ENCODE measurements around the gene MICU1.

DNA sequence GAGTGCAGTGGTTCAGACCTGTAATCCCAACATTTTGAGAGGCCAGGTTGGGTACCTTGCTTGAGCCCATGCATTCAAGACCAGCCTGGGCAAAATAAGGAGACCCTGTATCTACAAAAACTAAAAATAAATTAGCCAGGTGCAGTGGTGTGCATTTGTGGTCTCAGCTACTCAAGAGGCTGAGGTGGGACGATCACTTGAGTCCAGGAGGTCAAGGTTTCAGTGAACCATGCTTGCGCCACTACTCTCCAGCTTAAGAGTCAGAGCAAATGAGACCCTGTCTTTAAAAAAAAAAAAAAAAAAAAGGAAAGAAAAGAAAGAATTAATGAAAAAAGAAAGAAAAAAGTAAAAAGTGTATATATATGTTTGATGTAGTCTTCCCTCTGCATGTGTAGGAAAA is 24.7 kb downstream of the MICU1 start:
- TF ChIP-seq CTCF (optimal IDR thresholded peaks at IDR 0.05 in 1 of 3, IDR thresholded peaks at IDR 0.05 in 1 of 3, conservative IDR thresholded peaks at IDR 0.05 in 1 of 3; ENCODE audit: extremely low read depth in 1 of 3, insufficient read depth in 2 of 3, low read length in 3 of 3) (no peak), EZH2 (IDR thresholded peaks at IDR 0.05; ENCODE audit: low read length) (no peak)

Data from keratinocyte (primary cell).